Activated CD4-positive, alpha-beta T cell treated with anti-CD3 and anti-CD28 coated beads, Interleukin-2, amount 50 U/mL, for 4 hours (primary cell): ENCODE data around the gene ALB.

Experiments
- DNase-seq, 2 experiments: peaks; one replicate each; pipeline ENCODE4 v3.0.0-alpha.2; 2020

The ALB gene

GRCh38 chr4:73409012-73409862, 5.2 kb downstream of the ALB start:
- DNase-seq, result no peak

- DNase-seq, result no peak
Observed at GRCh38 chr4:73409978-73410548, 6.0 kb downstream of the ALB start.

GRCh38 chr4:73410916-73411730, 7.0 kb downstream of the ALB start:
- no peak for DNase-seq

GRCh38 chr4:73411731-73412414, 7.8 kb downstream of the ALB start:
- no peak for DNase-seq

GRCh38 chr4:73413294-73413755, 9.2 kb downstream of the ALB start:
- DNase-seq, result no peak

GRCh38 chr4:73414936-73415271, 10.8 kb downstream of the ALB start:
- no peak for DNase-seq

GRCh38 chr4:73415807-73416238, 11.7 kb downstream of the ALB start:
- no peak for DNase-seq

GRCh38 chr4:73416423-73417087, 12.5 kb downstream of the ALB start:
- DNase-seq, result no peak

GRCh38 chr4:73417342-73417741, 13.3 kb downstream of the ALB start:
- no peak for DNase-seq

GRCh38 chr4:73417973-73418372, 13.9 kb downstream of the ALB start:
- no peak for DNase-seq

- no peak for DNase-seq
Observed at GRCh38 chr4:73418677-73419076, 14.6 kb downstream of the ALB start.

GRCh38 chr4:73419106-73420038, 15.3 kb downstream of the ALB start:
- no peak for DNase-seq

GRCh38 chr4:73420615-73421014, 16.5 kb downstream of the ALB start:
- no peak for DNase-seq

- DNase-seq, result no peak
Observed at GRCh38 chr4:73421708-73422457, 17.8 kb downstream of the ALB start.

GRCh38 chr4:73422458-73422752, 18.3 kb downstream of the ALB start:
- DNase-seq, result no peak

- no peak for DNase-seq
Observed at GRCh38 chr4:73423184-73423583, 19.1 kb downstream of the ALB start.

GRCh38 chr4:73426666-73427065, 22.6 kb downstream of the ALB start:
- DNase-seq, result no peak

- no peak for DNase-seq
Observed at GRCh38 chr4:73429118-73429517, 25.0 kb downstream of the ALB start.

- no peak for DNase-seq
Observed at GRCh38 chr4:73429826-73430587, 25.9 kb downstream of the ALB start.

- no peak for DNase-seq
Observed at GRCh38 chr4:73431813-73432168, 27.7 kb downstream of the ALB start.
